Measurements from ENCODE around the gene ZNF445.
"Not testable (repeated sequence)": the region's sequence is repeated elsewhere in the genome, so short reads cannot be mapped to it uniquely, and the experiment has no call there.

ZNF445 gene

GRCh38 chr3:44467241-44467640 is 10.2 kb downstream of the ZNF445 start:
- no peak overlapping the region for H3K4me3 ChIP-seq (ENCODE audit: low read depth, low read length)
- TF ChIP-seq CTCF (IDR thresholded peaks at IDR 0.05; ENCODE audit: insufficient read depth, low read depth, low read length, missing control alignments), result no peak
- no peak for DNase-seq (ENCODE audit: low read depth)

- not testable (repeated sequence) for DNase-seq (ENCODE audit: low read depth); H3K4me3 ChIP-seq (ENCODE audit: low read depth, low read length)
Observed at GRCh38 chr3:44464920-44465319, 12.6 kb downstream of the ZNF445 start.

- no peak overlapping the region for H3K4me3 ChIP-seq (ENCODE audit: low read depth, low read length)
- no peak for DNase-seq (ENCODE audit: low read depth)
- TF ChIP-seq CTCF (IDR thresholded peaks at IDR 0.05; ENCODE audit: insufficient read depth, low read depth, low read length, missing control alignments), result no peak
Observed at GRCh38 chr3:44464509-44464908, 13.0 kb downstream of the ZNF445 start.

DNA sequence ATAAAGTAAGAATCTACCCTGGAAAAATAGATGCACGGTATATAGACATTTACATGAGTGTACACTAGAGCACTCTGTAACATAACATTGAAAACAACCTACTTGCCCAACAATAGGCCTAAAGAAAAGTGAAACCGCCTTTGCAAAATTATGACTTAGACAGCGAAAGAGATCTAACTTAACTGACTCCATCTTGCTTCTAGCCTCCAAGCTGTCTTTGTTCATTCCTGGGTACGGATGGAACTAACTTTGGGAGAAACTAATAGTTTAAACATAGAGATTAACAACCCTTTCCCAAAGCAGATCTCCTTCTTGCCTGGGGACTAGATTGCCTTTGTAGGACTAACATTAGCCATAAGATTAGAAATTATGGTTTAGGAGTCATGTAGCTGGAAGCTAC is 17.4 kb downstream of the ZNF445 start:
- not testable (repeated sequence) for H3K4me3 ChIP-seq (ENCODE audit: low read depth, low read length); DNase-seq (ENCODE audit: low read depth)

DNA sequence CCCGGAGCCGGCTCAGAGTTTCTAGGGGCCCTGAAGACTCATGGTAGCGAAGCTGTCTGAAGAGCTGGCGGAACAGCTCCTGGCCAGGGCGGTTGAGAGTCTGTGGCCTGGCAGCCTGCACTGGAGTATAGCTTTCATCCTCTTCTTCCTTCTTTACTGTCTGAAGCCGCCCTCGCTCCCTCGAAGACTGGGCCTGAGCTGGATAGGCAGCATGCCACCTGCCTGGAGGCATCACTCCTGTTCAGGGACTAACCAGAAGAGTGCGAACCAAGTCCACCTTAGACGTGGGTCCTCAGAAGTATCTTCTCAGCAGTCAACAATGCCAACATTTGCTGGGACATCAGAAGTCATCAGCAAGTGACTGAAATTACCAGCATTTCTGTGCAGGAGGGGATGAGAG is 22.2 kb downstream of the ZNF445 start:
- H3K4me3 ChIP-seq (ENCODE audit: low read depth, low read length), result no peak overlapping the region
- DNase-seq (ENCODE audit: low read depth), result no peak
- no peak for TF ChIP-seq CTCF (IDR thresholded peaks at IDR 0.05; ENCODE audit: insufficient read depth, low read depth, low read length, missing control alignments)

DNA sequence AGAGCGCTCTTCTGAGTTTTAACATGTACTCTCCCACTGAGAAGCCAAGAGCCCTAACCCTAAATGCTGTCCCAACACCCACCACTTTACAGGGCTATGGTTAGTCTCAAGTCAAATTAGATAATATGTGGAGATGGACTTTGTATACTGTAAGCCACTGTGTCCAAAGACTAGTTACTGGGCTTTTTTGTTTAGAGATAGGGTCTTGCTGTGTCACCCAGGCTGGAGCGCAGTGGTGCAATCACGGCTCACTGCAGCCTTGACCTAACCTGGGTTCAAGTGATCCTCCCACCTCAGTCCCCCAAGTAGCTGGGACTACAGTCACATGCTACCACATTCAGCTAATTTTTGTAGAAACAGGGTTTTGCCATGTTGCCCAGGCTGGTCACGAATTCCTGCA is 23.2 kb downstream of the ZNF445 start:
- no peak for DNase-seq (ENCODE audit: low read depth)
- no peak for TF ChIP-seq CTCF (IDR thresholded peaks at IDR 0.05; ENCODE audit: insufficient read depth, low read depth, low read length, missing control alignments)
- H3K4me3 ChIP-seq (ENCODE audit: low read depth, low read length), result no peak overlapping the region

DNA sequence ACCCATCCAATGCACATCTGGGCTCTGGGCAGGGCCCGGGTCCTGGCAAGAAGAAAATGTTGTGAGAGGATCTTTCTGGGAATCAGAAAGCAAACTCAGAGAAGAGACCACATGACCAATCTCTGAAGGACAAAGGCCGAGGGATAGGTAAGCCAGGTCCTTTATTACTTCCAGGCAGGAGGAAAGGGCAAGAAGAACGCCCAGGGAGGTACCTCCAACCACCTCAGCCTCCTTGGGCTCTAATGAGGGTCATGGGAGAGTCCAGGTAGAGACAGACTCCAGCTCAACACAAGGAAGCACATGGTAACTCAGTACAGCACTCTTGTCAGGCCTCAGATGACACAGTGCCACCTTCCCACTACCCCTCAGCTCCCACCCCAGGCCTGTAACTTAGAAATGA is 26.0 kb downstream of the ZNF445 start:
- TF ChIP-seq CTCF (IDR thresholded peaks at IDR 0.05; ENCODE audit: insufficient read depth, low read depth, low read length, missing control alignments), result no peak
- no peak overlapping the region for H3K4me3 ChIP-seq (ENCODE audit: low read depth, low read length)
- DNase-seq (ENCODE audit: low read depth), result no peak

DNA sequence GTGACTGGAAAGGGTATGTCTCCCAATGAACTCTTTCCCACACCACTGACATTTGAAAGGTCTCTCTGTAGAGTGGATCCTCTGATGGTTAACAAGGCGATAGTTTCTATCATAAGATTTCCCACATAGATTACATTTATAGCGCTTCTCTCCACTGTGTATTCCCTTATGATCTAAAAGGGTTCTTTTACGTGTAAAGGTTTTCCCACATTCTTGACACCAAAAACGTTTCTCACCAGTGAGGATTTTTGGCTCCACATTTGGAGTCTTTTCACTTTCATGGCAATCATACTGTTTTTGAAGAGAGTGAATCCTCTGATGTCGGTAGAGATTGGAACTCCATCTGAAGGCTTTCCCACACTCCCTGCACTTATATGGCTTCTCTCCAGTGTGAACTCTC is 30.5 kb downstream of the ZNF445 start:
- no peak for TF ChIP-seq CTCF (IDR thresholded peaks at IDR 0.05; ENCODE audit: insufficient read depth, low read depth, low read length, missing control alignments)
- H3K4me3 ChIP-seq (ENCODE audit: low read depth, low read length), result no peak overlapping the region
- no peak for DNase-seq (ENCODE audit: low read depth)

All from GM12865 (cell line).